GM20431 (cell line): Measurements from ENCODE around the gene ZKSCAN8.
"Not testable (repeated sequence)": the region's sequence is repeated elsewhere in the genome, so short reads cannot be mapped to it uniquely, and the experiment has no call there.

Experiments used
- in situ Hi-C: fragments of 300-500 bp; cut with MseI, MboI; formaldehyde crosslinking; loops from one replicate; pipeline ENCODE4 v1.15.0; 2020; ENCODE audit warnings: low sequenced_read_pairs; ENCODE audit not compliant: unreplicated experiment

ZKSCAN8 gene

GRCh38 chr6:28141500-28142329 is at the start of gene ZKSCAN8:
ZKSCAN8 (plus strand) TSS chr6:28141883; CDS start chr6:28148408, 6,525 bp downstream.
- in situ Hi-C loops, result loop anchor here (25.0 kb wide), 1 partner anchor 221 kb away; no protein-coding TSS in a partner anchor

- in situ Hi-C loops, result not testable (repeated sequence)
Measured at GRCh38 chr6:28102222-28102621, 39.5 kb upstream of the ZKSCAN8 start.

DNA sequence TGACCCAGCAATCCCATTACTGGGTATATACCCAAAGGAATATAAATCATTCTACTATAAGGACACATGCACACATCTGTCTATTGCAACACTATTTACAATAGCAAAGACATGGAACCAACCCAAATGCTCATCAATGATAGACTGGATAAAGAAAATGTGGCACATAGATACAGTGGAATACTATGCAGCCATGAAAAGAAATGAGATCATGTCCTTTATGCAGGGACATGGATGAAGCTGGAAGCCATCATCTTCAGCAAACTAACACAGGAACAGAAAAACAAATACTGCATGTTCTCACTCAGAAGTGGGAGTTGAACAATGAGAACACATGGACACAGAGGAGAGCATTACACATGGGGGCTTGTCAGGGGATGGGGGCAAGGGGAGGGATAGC is 39.0 kb upstream of the ZKSCAN8 start:
- in situ Hi-C loops, result not testable (repeated sequence)

DNA sequence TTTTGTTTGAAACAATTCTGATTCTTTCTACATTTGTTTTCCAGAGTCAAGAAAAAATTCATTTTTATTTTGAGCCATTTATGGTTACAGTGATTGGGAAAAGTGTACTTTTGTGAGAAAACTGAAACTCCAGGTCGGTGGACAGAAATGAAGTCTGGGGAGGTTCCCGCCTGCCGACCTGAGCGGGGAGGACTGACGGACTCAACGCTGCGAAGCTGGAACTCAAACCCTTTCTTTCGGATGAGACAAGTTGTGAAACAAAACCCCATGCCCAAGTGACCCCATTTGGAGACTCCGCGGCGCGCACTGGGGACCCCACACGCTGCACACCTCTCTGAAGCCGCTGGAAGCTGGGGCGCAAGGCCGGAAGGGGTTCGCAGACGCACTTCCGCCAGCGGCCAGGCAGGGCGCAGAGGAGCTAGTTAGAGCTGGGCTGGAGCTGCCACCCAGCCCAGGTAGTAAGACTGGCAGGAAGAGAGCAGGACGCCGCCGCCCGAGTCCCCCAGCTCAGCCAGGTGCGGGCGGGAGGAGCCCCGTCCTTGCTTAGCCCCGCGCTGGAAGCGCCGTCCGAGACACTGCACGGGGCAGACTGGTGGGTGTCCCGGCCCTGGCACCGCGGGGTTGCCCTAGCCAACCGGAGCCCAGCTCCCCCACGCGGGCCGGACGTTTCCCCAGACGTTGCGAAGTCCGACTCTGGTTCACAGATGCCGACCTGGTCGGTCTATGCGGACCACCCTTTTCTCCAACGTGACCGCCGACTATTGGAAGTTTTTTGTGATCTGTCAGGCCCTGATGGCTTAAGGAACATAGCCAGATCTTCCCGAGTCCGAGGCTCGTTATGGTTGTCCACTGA is 37.1 kb upstream of the ZKSCAN8 start:
- in situ Hi-C loops, result no loop called here

DNA sequence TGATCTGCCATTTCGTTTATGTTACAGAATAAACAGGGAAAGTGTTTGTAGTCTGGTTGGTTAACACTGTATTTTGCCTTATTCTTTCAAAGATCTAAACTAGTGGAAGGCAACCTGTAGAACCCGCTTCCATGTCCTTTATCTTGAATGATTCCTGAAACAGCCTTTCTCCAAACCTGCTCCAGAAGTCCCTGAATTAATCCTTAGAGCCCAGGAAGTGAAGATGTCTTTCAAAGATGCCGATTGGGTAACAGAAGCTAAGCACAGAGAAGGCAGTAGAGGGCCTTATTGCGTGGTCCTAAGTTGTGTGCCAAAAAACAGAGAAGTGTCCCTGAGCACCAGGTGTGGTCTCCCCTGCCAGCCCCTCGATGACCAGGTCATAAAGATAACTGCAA is 36.4 kb upstream of the ZKSCAN8 start:
- in situ Hi-C loops, result no loop called here

GRCh38 chr6:28107506-28107905 is 34.2 kb upstream of the ZKSCAN8 start:
- in situ Hi-C loops, result no loop called here

- in situ Hi-C loops, result no loop called here
Measured at GRCh38 chr6:28111964-28112363, 29.7 kb upstream of the ZKSCAN8 start.

GRCh38 chr6:28115799-28116198 is 25.9 kb upstream of the ZKSCAN8 start:
- in situ Hi-C loops, result no loop called here

GRCh38 chr6:28117386-28118050 is 24.2 kb upstream of the ZKSCAN8 start:
- in situ Hi-C loops, result no loop called here

GRCh38 chr6:28118217-28118616 is 23.5 kb upstream of the ZKSCAN8 start:
- in situ Hi-C loops, result no loop called here

GRCh38 chr6:28121876-28122275 is 19.8 kb upstream of the ZKSCAN8 start:
- in situ Hi-C loops, result no loop called here

DNA sequence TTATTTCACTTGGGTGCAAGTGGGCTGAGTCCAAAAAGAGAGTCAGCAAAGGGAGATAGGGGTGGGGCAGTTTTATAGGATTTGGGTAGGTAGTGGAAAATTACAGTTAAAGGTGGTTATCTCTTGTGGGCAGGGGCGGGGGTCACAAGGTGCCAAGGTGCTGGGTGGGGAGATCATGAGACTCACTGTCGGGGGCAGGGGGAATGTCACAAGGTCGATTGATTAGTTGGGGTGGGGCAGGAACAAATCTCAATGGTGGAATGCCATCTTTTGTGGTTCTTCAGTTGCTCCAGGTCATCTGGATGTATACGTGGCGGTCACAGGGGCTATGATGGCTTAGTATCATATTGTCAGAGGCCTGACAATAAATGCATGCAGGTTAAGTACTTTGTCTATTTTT is 19.4 kb upstream of the ZKSCAN8 start:
- in situ Hi-C loops, result not testable (repeated sequence)

GRCh38 chr6:28124350-28124970 is 17.2 kb upstream of the ZKSCAN8 start, which contains the start of gene ZSCAN16:
ZSCAN16 (plus strand) TSS chr6:28124609; CDS start chr6:28125444, 835 bp downstream.
- in situ Hi-C loops, result no loop called here

DNA sequence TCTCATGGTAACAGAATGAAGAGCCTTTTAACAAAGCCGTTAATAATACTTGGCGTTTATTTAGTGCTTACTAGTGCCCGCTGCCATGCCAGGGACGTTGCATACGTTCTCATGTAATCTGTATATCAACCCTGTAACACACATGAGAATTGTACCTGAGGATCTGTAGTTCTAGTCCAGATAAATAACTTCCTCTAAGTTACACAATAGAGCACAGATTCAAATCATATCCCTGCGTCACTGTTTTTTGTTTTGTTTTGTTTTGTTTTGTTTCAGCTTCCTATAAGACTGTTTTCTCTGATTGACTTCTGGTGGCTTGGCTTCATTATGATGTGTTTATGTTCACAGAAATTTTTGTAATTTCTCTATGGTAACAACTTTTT is 16.7 kb upstream of the ZKSCAN8 start:
- in situ Hi-C loops, result loop anchor here (25.0 kb wide), 1 partner anchor 237 kb away; no protein-coding TSS in a partner anchor

DNA sequence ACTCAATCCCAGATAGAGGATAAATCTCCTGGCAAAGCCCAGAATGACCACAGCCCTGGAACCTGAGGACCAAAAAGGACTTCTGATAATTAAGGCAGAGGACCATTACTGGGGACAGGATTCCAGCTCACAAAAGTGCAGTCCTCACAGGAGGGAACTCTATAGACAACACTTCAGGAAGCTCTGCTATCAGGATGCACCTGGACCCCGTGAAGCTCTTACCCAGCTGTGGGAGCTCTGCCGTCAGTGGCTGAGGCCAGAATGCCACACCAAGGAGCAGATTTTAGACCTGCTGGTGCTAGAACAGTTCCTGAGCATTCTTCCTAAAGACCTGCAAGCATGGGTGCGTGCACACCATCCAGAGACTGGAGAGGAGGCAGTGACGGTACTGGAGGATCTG is 16.3 kb upstream of the ZKSCAN8 start:
- in situ Hi-C loops, result loop anchor here (25.0 kb wide), 1 partner anchor 237 kb away; no protein-coding TSS in a partner anchor

GRCh38 chr6:28134015-28134414 is 7.7 kb upstream of the ZKSCAN8 start:
- in situ Hi-C loops, result loop anchor here (25.0 kb wide), 1 partner anchor 228 kb away; no protein-coding TSS in a partner anchor

GRCh38 chr6:28134716-28135115 is 7.0 kb upstream of the ZKSCAN8 start:
- in situ Hi-C loops, result loop anchor here (25.0 kb wide), 1 partner anchor 228 kb away; no protein-coding TSS in a partner anchor

DNA sequence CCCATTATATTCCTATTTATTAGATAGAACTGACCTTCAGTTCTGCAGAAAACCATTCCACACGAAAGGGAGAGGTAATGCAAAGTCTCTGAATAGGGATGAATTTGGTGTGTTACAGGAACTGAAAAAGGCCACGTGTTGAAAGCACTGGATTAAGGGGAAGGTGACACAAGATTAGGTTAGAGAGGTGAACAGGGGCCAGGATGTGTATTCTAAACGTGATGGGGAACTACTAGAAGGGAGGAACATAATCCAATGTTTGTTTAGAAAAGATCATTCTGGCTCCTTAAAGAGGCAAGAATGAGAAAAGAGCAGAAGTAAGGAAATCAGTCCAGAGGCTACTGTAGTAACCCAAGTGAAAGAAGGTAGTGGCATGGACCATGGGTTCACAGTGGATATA is 6.3 kb upstream of the ZKSCAN8 start:
- in situ Hi-C loops, result loop anchor here (25.0 kb wide), 1 partner anchor 227 kb away; no protein-coding TSS in a partner anchor
